GM12864 (cell line): ENCODE results near the gene TPRG1L.

Experiments used
- DNase-seq: peaks from one replicate; pipeline ENCODE4 v3.0.0-alpha.2; 2011; ENCODE audit warnings: low read depth
- H3K4me3 ChIP-seq: 2 replicates; pipeline ENCODE4 v1.5.1; 2011; ENCODE audit warnings: mild to moderate bottlenecking, low read depth, low read length, control low read depth
- CTCF ChIP-seq: IDR thresholded peaks from 2 replicates; pipeline ENCODE4 v1.5.1; 2011; ENCODE audit warnings: low read depth, mild to moderate bottlenecking, moderate library complexity, low read length, control low read depth, inconsistent platforms; ENCODE audit errors: missing control alignments

Gene TPRG1L

GRCh38 chr1:3658231-3658615 is 33.4 kb downstream of the TPRG1L start:
- no peak for DNase-seq
- no peak overlapping the region for H3K4me3 ChIP-seq
- no peak for TF ChIP-seq CTCF

DNA sequence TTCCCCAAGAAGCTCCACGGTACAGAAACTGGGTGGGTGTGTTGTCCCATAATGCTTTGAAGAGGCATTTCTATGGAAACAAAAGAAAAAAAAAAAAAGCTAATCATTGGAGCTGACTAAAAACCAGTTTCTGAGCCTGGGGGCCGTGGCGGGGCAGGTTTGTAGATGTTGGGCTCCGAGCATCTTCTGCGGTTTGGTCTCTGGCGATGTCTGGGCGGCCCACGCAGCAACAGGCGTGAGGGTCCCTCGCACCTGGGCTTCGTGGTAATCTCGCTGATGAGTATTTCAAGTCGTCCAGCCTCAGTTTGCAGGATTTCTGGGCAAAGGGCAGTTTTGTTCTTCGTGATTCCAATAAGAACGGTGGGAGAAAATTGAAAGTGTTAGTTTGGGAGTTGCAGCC is 34.3 kb downstream of the TPRG1L start:
- TF ChIP-seq CTCF = no peak
- no peak for DNase-seq
- no peak overlapping the region for H3K4me3 ChIP-seq

DNA sequence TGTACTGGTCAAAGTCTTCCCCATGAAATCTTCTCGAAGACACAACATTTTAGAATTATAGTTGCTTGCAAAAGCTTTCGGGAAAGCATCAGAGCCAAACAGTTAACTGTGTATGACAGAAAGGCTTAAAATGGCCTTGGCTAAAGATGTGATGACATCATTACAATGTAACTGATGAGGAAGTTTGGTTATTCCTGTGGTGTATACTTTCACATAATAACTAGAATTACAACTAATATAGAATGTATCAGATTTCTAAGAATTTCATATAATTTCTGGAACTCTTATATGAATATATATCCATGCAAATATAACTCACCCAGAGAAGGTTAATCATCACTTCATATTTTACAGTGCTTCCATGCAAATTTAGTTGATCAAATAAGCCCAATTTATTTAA is 35.9 kb downstream of the TPRG1L start:
- DNase-seq = no peak
- H3K4me3 ChIP-seq = no peak overlapping the region
- TF ChIP-seq CTCF = no peak

DNA sequence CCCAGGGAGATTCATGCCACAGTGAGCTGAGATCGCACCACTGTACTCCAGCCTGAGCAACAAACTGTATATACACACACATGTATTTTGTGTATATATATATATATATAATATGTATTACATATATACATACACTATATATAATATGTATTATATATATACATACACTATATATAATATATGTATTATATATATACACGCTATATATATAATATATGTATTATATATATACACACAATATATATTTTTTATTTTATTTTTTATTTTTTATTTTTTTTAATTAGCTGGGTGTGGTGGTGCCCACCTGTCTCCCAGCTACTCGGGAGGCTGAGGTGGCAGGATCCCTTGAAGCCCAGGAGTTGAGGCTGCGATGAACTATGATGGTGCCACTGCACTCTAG is 36.8 kb downstream of the TPRG1L start:
- no peak for TF ChIP-seq CTCF
- DNase-seq = no peak
- no peak overlapping the region for H3K4me3 ChIP-seq

DNA sequence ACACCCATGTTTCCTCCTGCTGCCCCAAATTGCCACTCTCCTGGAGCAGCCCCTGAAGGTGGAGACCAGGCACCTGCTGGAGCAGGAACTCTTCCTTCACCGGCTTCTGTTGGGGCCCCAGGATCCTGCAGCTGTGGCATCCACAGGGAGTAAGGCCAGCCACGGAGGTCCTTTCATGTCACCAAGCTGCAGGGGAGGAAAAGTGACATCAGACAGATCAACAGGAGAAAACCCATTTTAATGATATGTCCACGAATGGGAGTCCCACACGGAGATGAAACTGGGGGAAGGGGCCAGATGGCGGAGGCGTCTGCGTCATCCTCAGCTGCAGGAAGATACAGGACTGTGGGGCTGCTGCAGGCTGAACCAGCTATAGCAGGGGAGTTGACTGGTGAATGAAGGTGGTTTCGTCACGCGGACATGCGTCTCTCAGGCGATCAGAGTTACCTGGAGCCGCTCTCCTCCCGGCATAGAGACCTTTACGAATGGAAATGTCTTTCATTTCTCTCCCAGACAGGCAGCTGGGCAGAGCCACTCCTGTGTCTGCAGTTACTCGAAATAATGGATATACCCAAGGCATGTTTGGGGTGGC is 37.4 kb downstream of the TPRG1L start:
- TF ChIP-seq CTCF = no peak
- no peak overlapping the region for H3K4me3 ChIP-seq
- DNase-seq = no peak

DNA sequence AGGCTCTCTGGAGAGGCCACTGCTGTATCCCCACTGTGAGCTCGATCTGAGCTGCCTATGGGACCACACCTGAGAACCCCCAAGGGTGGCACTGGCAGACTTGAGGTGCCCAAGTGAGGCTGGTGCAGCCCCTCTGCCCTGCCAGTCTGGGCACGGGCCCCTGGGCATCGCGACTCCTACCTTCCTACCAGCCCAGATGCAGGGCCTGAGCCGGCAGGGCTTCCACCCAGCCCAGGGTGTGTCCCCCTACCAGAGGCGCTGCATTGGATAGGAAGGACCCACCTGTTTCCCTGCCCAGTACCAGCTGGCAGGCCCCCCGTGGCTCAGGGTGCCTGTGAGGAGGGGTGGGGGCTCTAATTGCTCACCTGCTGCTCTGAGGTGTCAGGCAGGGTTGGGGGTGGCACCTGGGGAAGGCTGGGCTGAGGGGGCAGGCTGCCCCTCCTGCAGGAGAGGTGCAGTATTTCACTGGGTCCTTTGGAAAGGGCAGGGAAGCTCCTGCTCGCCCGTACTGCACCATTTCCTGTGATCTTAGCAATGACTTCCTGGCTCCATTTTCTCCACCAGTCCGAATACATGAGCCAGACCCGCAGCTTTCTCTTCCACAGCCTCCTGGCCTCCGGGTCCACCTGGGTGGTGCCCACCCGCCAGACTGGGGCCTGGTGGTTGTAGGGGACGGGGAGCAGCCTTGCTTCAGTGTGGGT is 39.3 kb downstream of the TPRG1L start:
- TF ChIP-seq CTCF = no peak
- DNase-seq = no peak
- peak overlapping the region; percentile 32 for H3K4me3 ChIP-seq
